Neural crest cell (in vitro differentiated cells): Measurements from ENCODE around the gene SPANXC. TPM values are rescaled to one million over a fixed set of nuclear protein-coding genes. Genes with fewer than 3 reads are reported as not detected.

Experiments
- DNase-seq: peaks from one replicate; pipeline ENCODE4 v3.0.0; 2021; ENCODE audit warnings: low read depth, mixed read lengths, low spot score
- H3K27ac Mint-ChIP-seq: one replicate; pipeline ENCODE4 v1.8.0; 2021; ENCODE audit warnings: mild to moderate bottlenecking, mixed read lengths; ENCODE audit not compliant: unreplicated experiment
- H3K27me3 Mint-ChIP-seq: 2 replicates; pipeline ENCODE4 v1.8.0; 2021; ENCODE audit warnings: low read depth, mild to moderate bottlenecking, mixed read lengths
- H3K36me3 Mint-ChIP-seq: 2 replicates; pipeline ENCODE4 v1.8.0; 2021; ENCODE audit warnings: low read depth, mild to moderate bottlenecking, mixed read lengths
- H3K4me1 Mint-ChIP-seq: 2 replicates; pipeline ENCODE4 v1.8.0; 2021; ENCODE audit warnings: mixed read lengths
- H3K4me3 Mint-ChIP-seq: one replicate; pipeline ENCODE4 v1.8.0; 2021; ENCODE audit warnings: mild to moderate bottlenecking, mixed read lengths
- H3K9me3 Mint-ChIP-seq: 2 replicates; pipeline ENCODE4 v1.8.0; 2021; ENCODE audit warnings: mixed read lengths
- total RNA-seq: library from RNA; stranded (reverse); gene quantifications from 2 replicates; pipeline ENCODE4 v1.2.1, GENCODE V29; 2021
- TF ChIP-seq, protein P1 (sequence below): fragments of 200-600 bp; sonication (generic); conservative IDR thresholded peaks from 2 replicates; pipeline ENCODE4 v1.5.0; 2021; ENCODE audit warnings: antibody characterized with exemption, mild to moderate bottlenecking

The SPANXC gene
- total RNA-seq, 1 donor from 2014 or later: not detected

DNA sequence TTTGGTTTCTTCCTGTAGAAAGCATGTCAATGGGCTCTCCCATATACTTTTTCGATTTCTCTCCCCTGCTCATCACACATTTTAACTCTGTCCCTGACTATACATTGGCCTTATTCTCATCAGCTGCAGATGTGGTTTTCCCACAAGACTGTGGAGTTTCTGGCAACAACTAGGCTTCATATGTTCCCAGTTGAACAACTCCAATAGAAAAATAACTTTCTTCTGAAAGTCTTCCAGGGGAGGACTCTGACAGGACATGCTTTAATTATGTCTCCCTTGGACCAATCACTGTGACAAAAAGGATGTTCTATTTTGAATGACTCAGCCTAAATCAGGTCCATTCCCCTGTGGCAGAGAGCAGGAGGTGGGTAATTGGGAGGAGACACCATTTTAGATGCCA lies 28.1 kb downstream of the SPANXC start:
- no peaks in the 10 kb centered on the region for H3K4me1 Mint-ChIP-seq
- no peak overlapping the region for H3K4me3 Mint-ChIP-seq
- DNase-seq: no peak
- H3K27me3 Mint-ChIP-seq: no peaks in the 10 kb centered on the region
- TF ChIP-seq, protein P1, sequence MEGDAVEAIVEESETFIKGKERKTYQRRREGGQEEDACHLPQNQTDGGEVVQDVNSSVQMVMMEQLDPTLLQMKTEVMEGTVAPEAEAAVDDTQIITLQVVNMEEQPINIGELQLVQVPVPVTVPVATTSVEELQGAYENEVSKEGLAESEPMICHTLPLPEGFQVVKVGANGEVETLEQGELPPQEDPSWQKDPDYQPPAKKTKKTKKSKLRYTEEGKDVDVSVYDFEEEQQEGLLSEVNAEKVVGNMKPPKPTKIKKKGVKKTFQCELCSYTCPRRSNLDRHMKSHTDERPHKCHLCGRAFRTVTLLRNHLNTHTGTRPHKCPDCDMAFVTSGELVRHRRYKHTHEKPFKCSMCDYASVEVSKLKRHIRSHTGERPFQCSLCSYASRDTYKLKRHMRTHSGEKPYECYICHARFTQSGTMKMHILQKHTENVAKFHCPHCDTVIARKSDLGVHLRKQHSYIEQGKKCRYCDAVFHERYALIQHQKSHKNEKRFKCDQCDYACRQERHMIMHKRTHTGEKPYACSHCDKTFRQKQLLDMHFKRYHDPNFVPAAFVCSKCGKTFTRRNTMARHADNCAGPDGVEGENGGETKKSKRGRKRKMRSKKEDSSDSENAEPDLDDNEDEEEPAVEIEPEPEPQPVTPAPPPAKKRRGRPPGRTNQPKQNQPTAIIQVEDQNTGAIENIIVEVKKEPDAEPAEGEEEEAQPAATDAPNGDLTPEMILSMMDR: no peak
- H3K27ac Mint-ChIP-seq: no peak overlapping the region
- H3K36me3 Mint-ChIP-seq: no peaks in the 10 kb centered on the region
- peaks cover 8% of the 10 kb centered on the region for H3K9me3 Mint-ChIP-seq

DNA sequence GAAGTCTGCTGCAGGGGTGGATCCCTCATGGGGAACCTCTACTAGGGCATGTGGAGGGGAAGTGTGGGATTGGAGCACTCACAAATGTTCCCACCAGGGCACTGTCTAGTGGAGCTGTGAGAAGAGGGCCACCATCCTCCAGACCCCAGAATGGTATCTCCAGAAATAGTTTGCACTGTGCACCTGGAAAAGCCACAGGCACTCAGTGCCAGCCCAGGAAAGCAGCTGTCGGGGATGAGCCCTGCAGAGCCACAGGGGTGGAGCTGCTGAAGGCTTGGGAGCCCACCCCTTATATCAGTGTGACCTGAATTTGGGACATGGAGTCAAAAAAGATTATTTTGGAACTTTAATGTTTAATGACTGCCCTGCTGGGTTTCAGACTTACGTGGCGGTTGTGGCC lies 40.4 kb downstream of the SPANXC start:
- Mint-ChIP-seq H3K9me3 (peaks cover 19% of the 10 kb centered on the region), H3K36me3 (peaks cover 6% of the 10 kb centered on the region)
- TF ChIP-seq, protein P1: no peak

More for the DNA sequence above, 40.4 kb downstream of the SPANXC start:
- Mint-ChIP-seq H3K27ac (no peak overlapping the region), H3K4me3 (no peak overlapping the region), H3K27me3 (no peaks in the 10 kb centered on the region), H3K4me1 (no peaks in the 10 kb centered on the region)
- no peak for DNase-seq

Other genes with a start within 250 kb of the SPANXC start
- gene SPANXB1, start 239.9 kb downstream of the SPANXC start, total RNA-seq: not detected in 2 replicates
- 26.8 and 27.3 TPM in 2 replicates for gene LDOC1, start 65.4 kb downstream of the SPANXC start, total RNA-seq